Effector memory CD4-positive, alpha-beta T cell (primary cell): ENCODE results near the gene TRMU.
A peak's percentile ranks its signal among the peaks of the same experiment; 100 is the strongest.

Experiments used
- DNase-seq, 3 donors: peaks; one replicate each; pipeline ENCODE4 v3.0.0-alpha.2; 2020
- H3K27ac ChIP-seq: 2 replicates; pipeline ENCODE4 v1.7.0; 2013; ENCODE audit warnings: mild to moderate bottlenecking, low read length, moderate library complexity; ENCODE audit not compliant: insufficient read depth, poor library complexity, severe bottlenecking
- H3K27me3 ChIP-seq: replicated peaks from 2 replicates; pipeline ENCODE4 v1.7.0; 2013; ENCODE audit warnings: mild to moderate bottlenecking, low read length; ENCODE audit not compliant: insufficient read depth, control insufficient read depth, poor library complexity, severe bottlenecking
- H3K36me3 ChIP-seq: 2 replicates; pipeline ENCODE4 v1.7.0; 2013; ENCODE audit warnings: mild to moderate bottlenecking, low read length, moderate library complexity; ENCODE audit not compliant: control insufficient read depth, insufficient read depth
- H3K4me1 ChIP-seq: 2 replicates; pipeline ENCODE4 v1.7.0; 2013; ENCODE audit warnings: low read length, mild to moderate bottlenecking; ENCODE audit not compliant: control insufficient read depth, insufficient read depth, poor library complexity, severe bottlenecking
- H3K4me3 ChIP-seq: 2 replicates; pipeline ENCODE4 v1.7.0; 2013; ENCODE audit warnings: low read length, low read depth, mild to moderate bottlenecking; ENCODE audit not compliant: insufficient read depth, poor library complexity, severe bottlenecking
- H3K9me3 ChIP-seq: 2 replicates; pipeline ENCODE4 v1.7.0; 2013; ENCODE audit warnings: mild to moderate bottlenecking, low read length, moderate library complexity; ENCODE audit not compliant: control insufficient read depth

Gene TRMU

DNA sequence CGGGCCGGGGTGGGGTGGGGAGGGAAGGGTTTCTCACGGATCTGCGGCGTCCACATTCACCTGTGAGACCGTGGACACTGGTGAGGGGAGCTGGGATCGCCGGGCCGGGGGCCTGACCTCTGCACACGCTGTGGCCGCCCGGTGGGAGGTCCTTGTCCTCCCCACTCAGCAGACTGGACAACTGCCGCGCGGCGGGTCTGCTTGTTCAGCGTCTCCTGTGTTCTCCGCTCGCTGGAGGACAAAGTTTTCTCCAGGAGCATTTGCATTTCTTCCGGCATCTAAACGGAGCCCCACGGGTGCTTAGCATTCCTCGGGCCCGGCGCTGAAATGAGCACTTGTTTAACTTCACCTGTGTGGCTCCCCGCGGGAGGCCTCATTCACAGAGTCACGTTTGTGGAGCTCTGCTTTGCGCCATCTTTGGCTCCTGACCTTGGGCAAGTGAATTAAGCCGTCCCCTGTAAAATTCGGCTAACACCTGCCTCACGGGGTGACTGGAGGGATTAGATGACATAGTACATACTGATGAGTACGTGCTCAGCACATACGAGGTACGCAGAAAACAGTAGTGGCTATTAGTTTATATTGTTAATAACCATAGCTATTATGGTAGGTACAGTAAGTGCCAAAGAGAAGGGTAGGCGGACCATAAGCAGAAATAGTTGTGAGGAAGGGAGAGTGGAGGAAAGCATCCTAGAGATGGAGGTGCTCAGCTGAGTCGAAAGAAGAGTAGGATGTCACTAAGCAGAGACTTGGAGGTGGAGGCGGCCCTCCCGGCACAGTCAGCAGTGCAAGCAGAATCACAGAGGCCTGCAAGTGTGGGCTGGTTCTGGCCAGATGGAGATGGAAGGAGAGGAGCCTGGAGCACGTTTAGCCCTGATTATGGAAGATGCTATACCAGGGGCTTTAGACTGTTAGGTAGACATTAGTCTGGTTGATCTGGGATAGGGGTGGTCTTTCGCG is 885 bp downstream of the TRMU start:
- Histone ChIP-seq H3K4me1 (peaks cover 10% of the 10 kb centered on the region), H3K27me3 (no peaks in the 10 kb centered on the region), H3K4me3 (peak overlapping the region; percentile 99), H3K36me3 (peaks cover 32% of the 10 kb centered on the region), H3K9me3 (no peaks in the 10 kb centered on the region), H3K27ac (peak overlapping the region; percentile 68)
- DNase-seq: no peak

DNA sequence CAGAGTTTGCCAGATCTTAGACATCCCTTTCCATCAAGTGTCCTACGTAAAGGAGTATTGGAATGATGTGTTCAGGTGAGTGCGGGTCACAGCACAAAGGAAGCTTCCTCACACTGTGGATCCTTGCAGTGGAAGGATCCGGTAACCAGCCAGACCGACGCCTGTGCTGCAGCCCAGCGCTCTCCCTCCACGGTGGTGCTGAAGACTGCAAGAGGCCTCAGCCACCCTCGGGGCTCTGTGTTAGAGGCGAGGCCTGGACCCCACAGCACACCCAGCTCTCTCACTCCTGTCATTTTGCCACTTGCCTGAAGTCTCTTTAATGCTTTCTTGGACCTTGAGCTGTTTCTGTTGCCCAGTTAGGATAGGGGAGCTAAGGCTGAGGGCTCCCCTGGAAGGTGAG is 2.4 kb downstream of the TRMU start:
- Histone ChIP-seq H3K36me3 (peaks cover 42% of the 10 kb centered on the region), H3K4me3 (no peak overlapping the region), H3K27me3 (no peaks in the 10 kb centered on the region), H3K9me3 (no peaks in the 10 kb centered on the region), H3K4me1 (peaks cover 10% of the 10 kb centered on the region), H3K27ac (no peak overlapping the region)
- no peak for DNase-seq

DNA sequence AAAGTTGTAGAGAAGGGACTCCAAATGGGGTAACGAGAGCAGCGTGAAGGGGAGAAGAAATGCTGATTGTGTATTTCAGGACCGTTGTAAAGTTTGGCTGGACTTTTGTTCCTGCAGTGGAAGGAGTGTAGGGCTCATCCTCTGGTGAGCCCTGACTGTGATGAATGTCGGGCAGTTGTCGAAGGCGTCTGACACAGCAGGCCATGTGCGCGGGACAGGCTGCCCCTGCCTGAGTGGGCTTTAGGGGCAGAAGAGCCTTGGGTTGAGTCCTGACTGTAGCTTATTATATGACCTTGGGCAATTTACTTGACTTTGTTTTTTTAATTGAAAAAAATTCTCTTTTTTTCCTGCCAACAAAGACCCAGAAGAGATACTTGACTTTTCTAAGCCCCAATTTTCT is 3.1 kb downstream of the TRMU start:
- peaks cover 47% of the 10 kb centered on the region for H3K36me3 ChIP-seq
- H3K27me3 ChIP-seq: no peaks in the 10 kb centered on the region
- no peaks in the 10 kb centered on the region for H3K9me3 ChIP-seq
- H3K4me1 ChIP-seq: peaks cover 10% of the 10 kb centered on the region
- H3K4me3 ChIP-seq: no peak overlapping the region
- no peak for DNase-seq
- H3K27ac ChIP-seq: no peak overlapping the region

DNA sequence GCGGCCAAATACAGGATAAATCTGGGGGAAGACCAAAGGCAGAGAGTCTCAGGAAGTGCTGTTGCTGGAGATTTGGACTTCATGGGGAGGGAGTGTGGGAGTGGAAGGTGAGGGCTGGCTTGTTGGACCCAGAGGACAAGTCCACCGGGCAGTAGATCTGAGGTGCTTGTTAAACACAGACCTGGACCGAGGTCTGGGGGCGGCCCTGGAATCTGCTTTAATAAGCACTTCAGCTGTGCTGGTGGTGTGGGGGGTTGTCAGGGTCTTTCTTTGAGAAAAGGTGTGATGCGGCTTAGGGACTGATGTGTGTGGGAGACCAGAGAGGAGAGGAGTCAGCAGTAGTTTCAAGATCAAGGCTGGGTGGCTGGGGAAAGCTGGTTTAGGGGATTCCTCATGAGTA is 4.4 kb downstream of the TRMU start:
- H3K4me1 ChIP-seq: peaks cover 10% of the 10 kb centered on the region
- DNase-seq: no peak
- no peaks in the 10 kb centered on the region for H3K27me3 ChIP-seq
- no peaks in the 10 kb centered on the region for H3K9me3 ChIP-seq
- peaks cover 59% of the 10 kb centered on the region for H3K36me3 ChIP-seq
- no peak overlapping the region for H3K27ac ChIP-seq
- no peak overlapping the region for H3K4me3 ChIP-seq

DNA sequence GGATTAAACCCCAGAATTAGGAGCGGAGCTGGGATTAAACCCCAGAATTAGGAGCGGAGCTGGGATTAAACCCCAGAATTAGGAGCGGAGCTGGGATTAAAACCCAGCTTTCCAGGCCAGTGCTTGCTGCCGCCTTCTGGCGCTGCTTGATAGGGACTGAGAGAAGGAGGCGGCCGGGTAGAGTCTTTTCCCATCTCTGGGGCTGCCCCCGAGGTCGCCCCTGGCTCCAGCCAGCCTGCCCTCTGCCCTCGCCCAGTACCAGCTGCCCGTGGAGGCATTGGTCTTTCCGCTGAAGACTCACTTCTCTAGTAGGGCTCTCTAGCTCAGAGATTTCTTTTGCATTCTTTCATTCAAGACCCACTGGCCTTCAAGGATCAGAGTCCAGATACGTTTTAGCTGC is 5.2 kb downstream of the TRMU start:
- Histone ChIP-seq H3K9me3 (no peaks in the 10 kb centered on the region), H3K4me3 (no peak overlapping the region)

DNA sequence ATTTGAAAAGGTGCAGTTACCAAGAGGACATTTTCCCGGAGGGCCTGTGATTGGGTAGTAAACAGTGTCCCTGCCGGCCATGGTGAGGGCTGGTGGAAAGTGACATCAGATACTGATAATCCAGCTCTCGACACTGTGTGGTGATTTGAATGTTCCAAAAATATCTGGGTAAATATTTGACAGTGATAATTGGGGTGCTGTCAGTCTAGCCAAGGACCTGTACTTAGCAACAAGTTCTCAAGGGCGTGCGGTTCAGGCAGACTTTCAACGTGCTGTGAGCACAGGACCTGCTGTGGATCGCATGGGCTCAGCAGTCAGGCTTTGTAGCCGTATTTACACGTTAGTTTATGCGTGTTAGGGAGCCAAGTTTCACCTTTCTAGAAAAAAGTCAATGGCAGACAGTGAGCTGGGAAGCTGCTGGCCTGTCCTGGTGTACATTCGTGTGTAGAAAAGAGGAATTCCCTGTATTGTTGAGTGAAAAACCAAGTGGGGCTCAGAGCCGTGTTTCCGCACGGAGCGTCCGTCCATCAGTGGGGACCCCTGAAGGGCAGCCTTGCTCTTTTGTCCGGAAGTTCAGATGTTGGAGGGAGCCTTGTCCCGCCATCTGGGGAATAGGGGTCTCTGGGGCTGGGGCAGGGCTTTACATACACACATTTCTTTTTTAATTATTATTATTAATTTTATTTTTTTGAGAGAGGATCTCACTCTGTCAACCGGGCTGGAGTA is 11.3 kb downstream of the TRMU start:
- H3K36me3 ChIP-seq: peaks cover 78% of the 10 kb centered on the region
- H3K9me3 ChIP-seq: no peaks in the 10 kb centered on the region
- no peaks in the 10 kb centered on the region for H3K27me3 ChIP-seq
- no peak overlapping the region for H3K27ac ChIP-seq
- DNase-seq: no peak
- no peaks in the 10 kb centered on the region for H3K4me1 ChIP-seq
- H3K4me3 ChIP-seq: no peak overlapping the region

More for the DNA sequence above, 5.2 kb downstream of the TRMU start:
- H3K4me1 ChIP-seq: peaks cover 10% of the 10 kb centered on the region
- H3K36me3 ChIP-seq: peaks cover 61% of the 10 kb centered on the region
- no peak overlapping the region for H3K27ac ChIP-seq
- DNase-seq: no peak
- H3K27me3 ChIP-seq: no peaks in the 10 kb centered on the region

DNA sequence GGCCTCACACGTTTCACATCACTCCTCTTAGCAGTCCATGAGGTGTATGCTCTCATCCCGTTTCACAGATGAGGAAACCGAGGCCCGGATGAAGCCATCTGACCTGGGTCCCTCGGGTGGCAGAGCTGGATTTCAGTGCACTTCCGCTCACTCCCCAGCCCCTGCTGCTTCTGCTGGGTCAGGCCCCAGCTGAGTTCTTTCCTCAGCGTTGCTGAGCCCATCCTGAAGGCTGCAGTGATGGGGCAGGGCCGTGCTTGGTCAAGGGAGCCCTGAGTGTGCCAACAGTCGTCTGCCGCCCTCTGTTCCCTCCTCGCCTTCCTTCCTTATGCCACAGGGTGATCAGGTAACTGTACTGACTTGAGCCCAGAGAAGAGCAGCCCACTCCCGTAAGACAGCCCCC is 12.1 kb downstream of the TRMU start:
- no peaks in the 10 kb centered on the region for H3K27me3 ChIP-seq
- H3K4me1 ChIP-seq: no peaks in the 10 kb centered on the region
- no peak for DNase-seq
- no peak overlapping the region for H3K4me3 ChIP-seq
- peaks cover 81% of the 10 kb centered on the region for H3K36me3 ChIP-seq
- H3K9me3 ChIP-seq: no peaks in the 10 kb centered on the region
- no peak overlapping the region for H3K27ac ChIP-seq

DNA sequence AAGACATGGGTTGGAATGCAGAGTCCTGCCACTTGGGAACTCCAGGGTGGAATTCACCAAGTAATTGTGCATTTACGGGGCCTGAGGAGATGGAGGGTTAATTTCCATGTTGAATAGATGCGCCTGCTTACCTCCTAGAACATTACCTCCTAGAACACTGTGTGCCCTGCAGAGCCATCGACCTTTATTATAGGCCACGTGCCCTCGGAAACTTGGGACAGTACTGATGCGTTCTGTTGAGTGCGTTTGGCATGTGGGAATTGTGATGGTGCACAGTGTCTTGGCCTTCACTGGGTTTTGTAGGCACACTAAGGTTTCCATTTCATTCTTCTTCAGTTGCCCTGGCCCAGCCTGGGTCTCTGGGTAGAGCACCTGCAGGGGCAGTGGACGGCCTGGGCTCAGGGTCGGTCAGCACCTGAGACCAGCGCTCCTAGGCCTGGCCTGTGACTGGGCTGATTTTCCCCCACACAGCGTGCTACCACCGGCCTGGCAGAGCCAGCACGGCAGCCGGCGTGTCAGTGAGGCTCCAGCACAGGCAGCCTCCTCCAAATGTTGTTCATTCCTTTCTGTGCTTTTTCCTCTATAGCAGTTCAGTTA is 12.7 kb downstream of the TRMU start:
- no peak for DNase-seq
- Histone ChIP-seq H3K36me3 (peaks cover 86% of the 10 kb centered on the region), H3K27ac (no peak overlapping the region), H3K4me1 (no peaks in the 10 kb centered on the region), H3K27me3 (no peaks in the 10 kb centered on the region), H3K4me3 (no peak overlapping the region), H3K9me3 (no peaks in the 10 kb centered on the region)

DNA sequence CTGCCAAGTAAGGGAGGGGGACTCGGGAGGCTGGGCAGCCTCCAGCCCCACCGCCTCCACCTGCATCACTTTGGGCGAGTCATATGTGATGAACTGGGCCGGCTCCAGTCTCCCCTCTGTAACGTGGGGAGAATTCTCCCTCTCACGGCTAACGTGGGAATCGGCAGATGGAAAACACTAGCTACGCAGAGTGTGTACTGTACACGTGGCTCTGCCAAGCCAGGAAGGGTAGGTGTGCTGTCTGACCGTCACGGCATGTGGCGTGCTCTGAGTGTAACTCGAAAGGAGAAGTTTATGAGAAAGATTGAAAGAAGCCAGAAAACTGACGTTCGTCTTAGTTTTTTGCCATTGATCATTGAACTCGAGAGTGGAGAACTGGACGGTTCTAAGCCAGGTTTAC is 13.7 kb downstream of the TRMU start:
- H3K27me3 ChIP-seq: no peaks in the 10 kb centered on the region
- no peaks in the 10 kb centered on the region for H3K4me1 ChIP-seq
- H3K4me3 ChIP-seq: no peak overlapping the region
- H3K36me3 ChIP-seq: peaks cover 85% of the 10 kb centered on the region
- H3K9me3 ChIP-seq: no peaks in the 10 kb centered on the region
- DNase-seq: no peak
- H3K27ac ChIP-seq: no peak overlapping the region

DNA sequence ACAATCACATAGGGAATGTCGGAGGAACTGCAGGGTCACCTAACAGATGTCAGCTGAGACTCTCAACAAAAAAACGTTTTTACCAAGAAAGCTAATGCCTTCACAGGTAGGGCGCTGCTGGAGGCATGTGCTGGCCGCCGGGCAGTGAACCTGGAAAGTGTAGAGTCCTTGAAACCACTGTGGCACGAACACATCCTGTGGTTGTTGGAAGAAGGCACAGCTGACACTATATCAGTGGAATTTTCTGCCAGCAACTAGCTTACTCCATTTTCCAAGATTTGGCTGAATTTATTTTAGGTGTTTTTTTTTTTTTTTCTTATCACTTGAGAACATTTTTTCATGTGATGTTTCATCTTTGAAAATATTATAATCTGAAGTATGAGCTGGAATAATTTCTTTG is 14.2 kb downstream of the TRMU start:
- no peak for DNase-seq
- Histone ChIP-seq H3K4me3 (no peak overlapping the region), H3K36me3 (peaks cover 84% of the 10 kb centered on the region)

More for the DNA sequence above, 14.2 kb downstream of the TRMU start:
- Histone ChIP-seq H3K9me3 (no peaks in the 10 kb centered on the region), H3K27me3 (no peaks in the 10 kb centered on the region), H3K27ac (no peak overlapping the region), H3K4me1 (no peaks in the 10 kb centered on the region)
